HS-27A (cell line): ENCODE measurements around the gene ACSS3.
"Not testable (repeated sequence)": the region's sequence is repeated elsewhere in the genome, so short reads cannot be mapped to it uniquely, and the experiment has no call there.

ENCODE experiments used
- DNase-seq: peaks from one replicate; pipeline ENCODE4 v3.0.0-alpha.2; 2012; ENCODE audit warnings: low read depth, missing footprints

Gene ACSS3

GRCh38 chr12:81094718-81095360 lies 17.0 kb downstream of the ACSS3 start:
- DNase-seq, result no peak

- no peak for DNase-seq
Measured at GRCh38 chr12:81095501-81096232, 17.8 kb downstream of the ACSS3 start.

- no peak for DNase-seq
Measured at GRCh38 chr12:81105687-81106086, 27.8 kb downstream of the ACSS3 start.

GRCh38 chr12:81114226-81114625 lies 36.3 kb downstream of the ACSS3 start:
- DNase-seq, result no peak

- DNase-seq, result not testable (repeated sequence)
Measured at GRCh38 chr12:81119069-81119468, 41.2 kb downstream of the ACSS3 start.

GRCh38 chr12:81120961-81121360 lies 43.1 kb downstream of the ACSS3 start:
- DNase-seq, result no peak

GRCh38 chr12:81123611-81124010 lies 45.7 kb downstream of the ACSS3 start:
- no peak for DNase-seq

- DNase-seq, result no peak
Measured at GRCh38 chr12:81125691-81126090, 47.8 kb downstream of the ACSS3 start.

- DNase-seq, result no peak
Measured at GRCh38 chr12:81128930-81129554, 51.2 kb downstream of the ACSS3 start.

- no peak for DNase-seq
Measured at GRCh38 chr12:81136519-81136918, 58.6 kb downstream of the ACSS3 start.

- no peak for DNase-seq
Measured at GRCh38 chr12:81137801-81138200, 59.9 kb downstream of the ACSS3 start.

GRCh38 chr12:81141217-81141616 lies 63.3 kb downstream of the ACSS3 start:
- no peak for DNase-seq

- DNase-seq, result no peak
Measured at GRCh38 chr12:81143057-81143456, 65.2 kb downstream of the ACSS3 start.

- no peak for DNase-seq
Measured at GRCh38 chr12:81146228-81147225, 68.6 kb downstream of the ACSS3 start.

- no peak for DNase-seq
Measured at GRCh38 chr12:81147292-81147919, 69.5 kb downstream of the ACSS3 start.

GRCh38 chr12:81150382-81150781 lies 72.5 kb downstream of the ACSS3 start:
- DNase-seq, result no peak

GRCh38 chr12:81159856-81160255 lies 82.0 kb downstream of the ACSS3 start:
- no peak for DNase-seq

- no peak for DNase-seq
Measured at GRCh38 chr12:81161680-81162079, 83.8 kb downstream of the ACSS3 start.

GRCh38 chr12:81162391-81163136 lies 84.7 kb downstream of the ACSS3 start:
- no peak for DNase-seq

- DNase-seq, result no peak
Measured at GRCh38 chr12:81164827-81165226, 86.9 kb downstream of the ACSS3 start.

- DNase-seq, result no peak
Measured at GRCh38 chr12:81166790-81167189, 88.9 kb downstream of the ACSS3 start.
